Measurements from ENCODE around the gene TMEM260.
A peak's percentile ranks its signal among the peaks of the same experiment; 100 is the strongest.

Gene TMEM260

DNA sequence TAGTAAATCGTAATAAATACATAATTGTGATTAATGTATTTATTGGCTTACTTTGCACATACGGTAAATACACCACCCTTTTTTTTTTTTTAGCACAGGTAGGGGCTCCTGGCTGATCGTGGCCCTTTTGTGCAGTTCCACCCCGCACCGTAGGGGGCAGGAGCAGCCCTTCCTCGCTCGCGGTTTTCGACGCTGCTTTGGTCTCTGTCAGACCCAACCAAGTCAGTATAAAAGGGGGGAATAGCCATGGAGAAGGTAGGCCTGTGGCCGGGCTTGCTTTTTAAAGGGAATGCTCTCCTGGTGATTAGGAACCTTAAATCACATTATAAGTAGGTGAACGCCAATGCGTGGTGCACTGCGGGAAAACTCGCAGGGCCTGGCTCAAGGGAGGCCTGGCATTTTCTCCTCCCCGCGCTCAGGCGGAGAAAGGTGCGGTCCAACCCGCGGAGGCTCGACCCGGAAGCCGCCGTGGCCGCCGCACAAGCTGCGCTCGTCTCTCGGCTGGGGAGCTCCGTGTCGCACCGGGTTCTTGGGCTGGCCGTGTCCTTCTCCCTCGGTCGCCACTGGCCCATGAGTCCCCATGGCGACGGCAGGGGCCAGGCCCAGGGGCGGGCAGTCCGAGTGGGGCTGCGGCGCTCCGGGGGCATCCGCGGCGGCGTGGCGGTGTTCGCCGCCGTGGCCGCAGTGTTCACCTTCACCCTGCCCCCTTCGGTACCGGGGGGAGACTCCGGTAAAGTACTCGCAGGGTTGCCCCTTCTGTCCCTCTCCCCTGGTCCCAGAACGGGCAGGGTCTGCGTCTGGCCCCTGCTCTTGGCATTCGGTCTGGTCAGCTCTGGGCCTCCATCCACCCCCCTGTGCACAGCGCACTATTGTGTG, at the start of gene TMEM260:
TMEM260 (plus strand) TSS at position 454 of the 876 bp plus-strand sequence; CDS start at position 571, 117 bp downstream.
- peak; percentile 97 for DNase-seq

- no peak for DNase-seq
Observed at GRCh38 chr14:56532546-56532945, 47.1 kb upstream of the TMEM260 start.

DNA sequence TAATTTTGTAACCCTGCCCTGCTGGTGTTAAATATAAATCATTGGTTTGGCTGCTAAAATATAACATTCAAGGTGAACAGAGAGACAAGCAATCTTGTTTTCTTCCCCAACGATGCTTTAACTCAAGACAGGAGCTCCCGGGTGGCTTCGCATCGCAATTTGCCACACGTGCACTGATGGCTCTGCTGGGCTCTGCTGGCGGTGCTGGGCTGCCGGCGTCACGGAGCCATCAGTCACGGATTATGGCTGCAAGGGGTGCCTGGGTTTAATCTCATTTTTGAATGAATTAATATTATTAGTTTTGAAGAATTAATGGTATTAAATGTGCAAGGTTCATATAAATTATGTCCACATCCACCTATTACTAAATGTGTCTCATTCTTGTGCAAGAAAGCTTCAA, 44.9 kb upstream of the TMEM260 start:
- no peak for DNase-seq

- DNase-seq, result no peak
Observed at GRCh38 chr14:56539862-56540261, 39.7 kb upstream of the TMEM260 start.

DNA sequence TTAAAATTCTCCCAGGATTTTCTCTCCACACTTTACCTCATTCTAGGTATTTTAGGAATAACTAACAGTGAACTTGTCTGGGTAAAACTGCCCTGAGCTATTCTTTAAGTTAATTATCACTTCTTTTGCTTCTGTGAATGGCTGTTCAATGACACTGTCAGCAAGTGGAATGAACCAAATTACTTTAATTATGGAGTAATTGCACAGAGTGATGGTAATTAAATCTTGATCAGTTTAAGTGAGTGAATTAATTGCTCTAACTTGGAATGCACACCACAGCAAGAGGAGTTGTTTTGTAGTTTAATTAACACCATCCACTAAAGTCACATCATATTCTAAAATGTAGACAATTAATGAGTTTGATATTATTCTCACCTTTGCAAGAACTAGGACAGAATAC, 36.2 kb upstream of the TMEM260 start:
- DNase-seq, result no peak

GRCh38 chr14:56549721-56550120, 29.9 kb upstream of the TMEM260 start:
- peak; percentile 25 for DNase-seq

GRCh38 chr14:56552615-56553014, 27.0 kb upstream of the TMEM260 start:
- DNase-seq, result no peak

DNA sequence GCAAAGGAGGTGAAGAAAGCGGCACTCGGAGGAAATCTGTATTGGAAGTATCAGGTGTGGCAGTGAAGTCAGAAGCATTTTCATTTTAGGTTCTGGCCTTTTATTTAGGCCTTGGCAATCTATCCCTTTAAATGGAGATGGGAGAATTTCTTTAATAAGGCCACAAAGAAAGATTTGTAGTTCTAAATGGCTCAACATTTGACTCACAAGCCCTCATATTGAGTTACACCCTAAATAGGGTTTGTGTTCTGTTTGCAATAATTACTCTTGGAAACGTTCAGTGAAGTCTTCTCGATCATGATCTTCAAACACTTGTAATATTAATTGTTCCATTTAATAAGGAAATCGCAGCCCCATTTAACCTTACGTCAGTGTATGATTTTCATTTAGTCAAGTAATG, 25.3 kb upstream of the TMEM260 start:
- peak; percentile 15 for DNase-seq

GRCh38 chr14:56555921-56556570, 23.6 kb upstream of the TMEM260 start:
- no peak for DNase-seq

- no peak for DNase-seq
Observed at GRCh38 chr14:56559182-56559581, 20.4 kb upstream of the TMEM260 start.

DNA sequence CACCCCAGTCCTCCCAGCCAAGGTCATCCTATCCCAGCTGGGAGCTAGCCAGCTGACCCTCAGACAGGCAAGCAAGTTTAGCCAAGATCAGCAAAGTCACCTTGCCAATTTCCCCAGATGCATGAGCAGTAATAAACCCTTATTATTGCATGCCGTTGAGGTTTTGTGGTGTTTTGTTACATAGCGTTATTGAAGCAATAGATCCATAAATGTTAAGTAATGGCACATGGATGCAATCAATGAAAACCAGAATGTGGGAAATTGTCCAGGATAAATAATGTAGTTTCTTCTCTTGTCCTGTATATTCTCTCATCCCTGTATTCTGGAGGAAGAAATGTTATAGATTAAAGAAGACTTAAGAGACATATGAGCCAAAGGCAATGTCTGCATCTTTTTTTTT, 18.0 kb upstream of the TMEM260 start:
- DNase-seq, result peak; percentile 37

- DNase-seq, result no peak
Observed at GRCh38 chr14:56562883-56563282, 16.7 kb upstream of the TMEM260 start.

DNA sequence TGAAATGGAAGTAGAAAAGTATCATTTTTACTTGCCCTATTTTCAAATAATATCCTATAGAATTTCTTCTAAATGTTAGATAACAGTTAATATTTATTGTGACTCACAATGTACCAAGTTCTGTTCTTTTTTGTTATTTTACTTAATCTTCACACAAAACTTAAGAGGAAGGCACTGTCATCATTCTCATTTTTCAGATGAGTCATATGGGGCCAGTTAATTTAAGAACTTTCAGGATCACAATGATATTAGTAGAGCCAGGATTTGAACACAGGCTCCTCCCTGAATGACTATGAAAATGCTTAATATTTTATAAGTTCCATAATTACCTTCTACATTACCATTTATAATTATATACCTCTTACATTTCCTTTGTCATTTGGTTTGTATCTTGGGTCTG, 10.4 kb upstream of the TMEM260 start:
- DNase-seq, result no peak

GRCh38 chr14:56570295-56570694, 9.3 kb upstream of the TMEM260 start:
- DNase-seq, result no peak

DNA sequence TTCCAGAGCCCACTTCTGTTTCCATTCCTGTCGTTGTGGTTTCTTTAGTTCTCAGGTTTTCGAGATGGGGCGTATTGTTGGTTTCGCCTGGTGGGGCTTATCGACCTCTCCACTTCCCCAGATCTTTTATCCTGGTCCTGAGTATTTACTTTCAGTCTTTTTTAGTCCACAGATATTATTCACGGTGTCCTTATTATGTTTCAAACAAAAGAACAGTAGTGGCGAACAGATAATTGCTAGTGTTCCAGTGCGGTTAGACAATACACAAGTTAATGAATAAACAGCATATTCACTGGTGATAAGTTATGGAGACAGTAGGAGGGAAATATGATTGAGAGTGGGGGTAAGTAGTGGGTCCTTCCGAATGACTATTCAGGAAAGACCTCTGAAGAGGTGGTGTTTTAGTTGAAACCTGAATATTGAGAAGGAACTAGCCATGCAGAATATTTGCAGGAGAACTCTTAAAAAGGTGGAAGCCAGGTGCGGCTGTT, 668 bp downstream of the TMEM260 start:
- DNase-seq, result no peak

DNA sequence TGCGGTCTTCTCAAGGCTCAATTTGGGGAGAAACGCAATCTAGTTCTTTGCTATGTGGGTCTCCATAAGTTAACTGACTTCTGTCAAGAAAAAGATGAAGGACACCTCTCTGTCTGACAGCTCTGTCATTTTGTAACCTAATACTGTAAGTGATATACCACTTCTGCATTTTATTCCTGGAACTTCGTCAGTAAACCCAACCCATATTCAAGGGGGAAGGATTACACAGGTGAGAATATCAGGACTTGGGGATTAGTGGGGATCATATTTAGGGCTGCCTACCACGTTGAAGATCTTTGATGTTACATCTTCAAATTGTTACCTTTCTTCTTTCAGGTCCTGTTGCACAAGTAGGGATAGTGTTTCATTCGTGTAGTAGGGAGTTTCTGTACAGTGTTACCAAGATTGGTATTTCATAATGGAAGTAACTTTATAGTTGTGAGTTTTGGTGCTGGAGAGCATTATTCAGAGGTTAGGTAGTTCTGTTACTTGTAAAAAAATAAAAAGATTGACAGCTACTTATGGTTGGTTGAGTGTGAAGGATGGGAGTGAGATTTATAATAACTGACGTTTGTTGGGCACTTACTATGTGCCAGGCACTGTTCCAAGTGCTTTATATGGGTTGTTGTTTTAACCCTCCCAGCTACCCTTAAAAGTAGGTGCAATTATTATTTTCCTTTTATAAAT, 1.6 kb downstream of the TMEM260 start:
- no peak for DNase-seq

DNA sequence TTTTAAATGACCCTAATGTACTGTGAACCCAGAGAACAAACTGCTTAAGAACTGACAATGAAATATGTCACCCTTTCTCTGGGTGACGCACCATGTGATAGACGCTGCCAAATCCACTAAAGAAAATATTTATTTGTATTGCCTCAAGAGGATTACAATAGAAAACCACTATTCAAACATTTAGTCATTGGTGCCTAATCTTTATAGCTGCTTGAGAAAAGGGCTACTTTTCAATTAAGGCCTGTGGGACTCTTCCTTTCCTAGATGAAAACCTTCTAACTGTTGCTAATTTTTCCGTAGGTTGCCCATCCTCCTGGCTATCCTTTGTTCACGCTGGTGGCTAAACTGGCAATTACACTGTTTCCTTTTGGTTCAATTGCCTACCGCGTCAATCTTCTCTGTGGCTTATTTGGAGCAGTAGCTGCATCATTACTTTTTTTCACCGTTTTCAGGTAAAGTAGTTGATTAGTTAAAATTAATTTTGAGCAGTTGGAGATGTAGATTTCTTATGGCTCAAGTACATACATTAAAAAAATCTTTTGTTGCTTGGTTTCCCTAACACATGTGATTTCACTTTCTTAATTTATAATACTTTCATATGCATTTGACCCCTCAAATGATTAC, 6.0 kb downstream of the TMEM260 start:
- DNase-seq, result peak; percentile 40

GRCh38 chr14:56587701-56588100, 8.1 kb downstream of the TMEM260 start:
- DNase-seq, result peak; percentile 17

- DNase-seq, result peak; percentile 54
Observed at GRCh38 chr14:56590535-56590960, 10.9 kb downstream of the TMEM260 start.

- no peak for DNase-seq
Observed at GRCh38 chr14:56592746-56593544, 13.3 kb downstream of the TMEM260 start.

DNA sequence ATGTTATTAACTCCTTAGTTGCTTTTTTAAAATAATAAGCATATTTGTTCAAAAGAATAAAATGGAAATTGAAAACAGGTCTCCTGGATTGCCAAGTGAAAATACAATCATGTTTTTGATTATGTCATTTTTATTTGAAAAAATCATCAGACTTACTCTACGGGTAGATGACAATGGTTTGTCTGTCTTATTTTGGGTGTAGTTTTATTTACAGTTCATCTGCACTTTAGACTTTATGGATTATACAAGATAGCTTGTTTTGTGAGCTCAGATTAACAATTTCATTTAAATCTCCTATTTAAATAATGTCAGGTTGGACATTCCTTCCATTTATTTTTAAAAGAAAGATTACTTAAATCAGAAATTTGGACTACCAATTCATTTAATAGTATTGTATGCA, 14.8 kb downstream of the TMEM260 start:
- no peak for DNase-seq

- DNase-seq, result no peak
Observed at GRCh38 chr14:56598519-56598918, 18.9 kb downstream of the TMEM260 start.

Measured in eye (tissue), 1 donor.